NB4 (cell line): ENCODE data around the gene B4GALT3.

Experiments used
- POLR2A ChIP-seq: IDR thresholded peaks from 2 replicates; pipeline ENCODE4 v1.6.1; 2011; ENCODE audit warnings: mild to moderate bottlenecking; ENCODE audit not compliant: insufficient read length; ENCODE audit errors: extremely low read depth
- TF ChIP-seq, protein P1 (sequence below): IDR thresholded peaks from one replicate; pipeline ENCODE4 v1.5.1; 2012; ENCODE audit warnings: low read depth, low read length

DNA sequence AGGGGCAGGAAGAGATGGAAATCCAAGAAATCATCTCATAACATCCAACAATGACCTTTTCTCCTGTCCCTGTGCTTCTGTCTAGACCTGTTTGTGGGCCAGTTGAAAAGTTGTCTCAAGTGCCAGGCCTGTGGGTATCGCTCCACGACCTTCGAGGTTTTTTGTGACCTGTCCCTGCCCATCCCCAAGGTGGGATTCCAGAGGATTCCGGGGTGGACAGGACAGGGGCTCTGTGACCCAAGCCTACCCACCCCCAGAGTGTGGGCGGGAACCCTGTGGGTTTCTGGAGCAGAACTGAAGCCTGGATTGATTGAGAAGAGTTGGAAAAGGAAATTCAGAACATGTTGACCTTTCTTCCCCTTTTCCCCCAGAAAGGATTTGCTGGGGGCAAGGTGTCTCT, 13.5 kb downstream of the B4GALT3 start:
- TF ChIP-seq, protein P1, sequence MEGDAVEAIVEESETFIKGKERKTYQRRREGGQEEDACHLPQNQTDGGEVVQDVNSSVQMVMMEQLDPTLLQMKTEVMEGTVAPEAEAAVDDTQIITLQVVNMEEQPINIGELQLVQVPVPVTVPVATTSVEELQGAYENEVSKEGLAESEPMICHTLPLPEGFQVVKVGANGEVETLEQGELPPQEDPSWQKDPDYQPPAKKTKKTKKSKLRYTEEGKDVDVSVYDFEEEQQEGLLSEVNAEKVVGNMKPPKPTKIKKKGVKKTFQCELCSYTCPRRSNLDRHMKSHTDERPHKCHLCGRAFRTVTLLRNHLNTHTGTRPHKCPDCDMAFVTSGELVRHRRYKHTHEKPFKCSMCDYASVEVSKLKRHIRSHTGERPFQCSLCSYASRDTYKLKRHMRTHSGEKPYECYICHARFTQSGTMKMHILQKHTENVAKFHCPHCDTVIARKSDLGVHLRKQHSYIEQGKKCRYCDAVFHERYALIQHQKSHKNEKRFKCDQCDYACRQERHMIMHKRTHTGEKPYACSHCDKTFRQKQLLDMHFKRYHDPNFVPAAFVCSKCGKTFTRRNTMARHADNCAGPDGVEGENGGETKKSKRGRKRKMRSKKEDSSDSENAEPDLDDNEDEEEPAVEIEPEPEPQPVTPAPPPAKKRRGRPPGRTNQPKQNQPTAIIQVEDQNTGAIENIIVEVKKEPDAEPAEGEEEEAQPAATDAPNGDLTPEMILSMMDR: no peak
- TF ChIP-seq POLR2A: no peak
